ENCODE data around the gene ANP32A. TPM values are rescaled to one million over a fixed set of nuclear protein-coding genes. Genes with fewer than 3 reads are reported as not detected.

The ANP32A gene
- total and polyA plus RNA-seq, 9 donors = 29.4 to 158 (median 86.3) TPM

DNA sequence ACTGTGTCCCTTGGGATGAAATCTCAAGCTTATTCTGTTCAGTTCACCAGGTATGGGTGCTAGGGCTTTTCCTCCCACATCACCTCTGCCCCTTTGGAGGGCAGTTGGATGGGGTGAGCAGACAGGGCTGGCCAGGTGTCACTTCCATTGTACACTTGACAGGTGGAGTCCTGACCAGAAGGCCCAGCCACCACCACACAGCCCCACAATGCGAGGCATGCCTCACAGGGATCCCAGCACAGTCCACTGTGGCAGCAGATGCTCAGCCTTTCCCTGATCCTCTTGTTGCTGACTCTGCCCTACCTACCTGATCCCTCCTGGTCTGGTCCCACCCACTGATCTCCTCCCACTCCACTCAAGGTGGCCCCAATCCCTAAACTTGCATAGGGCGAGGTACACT lies 88.2 kb downstream of the ANP32A start:
- intact Hi-C loops (cut with DNase I) = loop anchor here in 3 of 4 donors (5.0 to 10.0 kb wide), 3 partner anchors 140 to 1845 kb away; no protein-coding TSS in a partner anchor
- H3K4me3 ChIP-seq = no peak overlapping the region
- no peaks in the 10 kb centered on the region for H3K27me3 ChIP-seq
- no peak overlapping the region for H3K27ac ChIP-seq
- TF ChIP-seq, protein P1, sequence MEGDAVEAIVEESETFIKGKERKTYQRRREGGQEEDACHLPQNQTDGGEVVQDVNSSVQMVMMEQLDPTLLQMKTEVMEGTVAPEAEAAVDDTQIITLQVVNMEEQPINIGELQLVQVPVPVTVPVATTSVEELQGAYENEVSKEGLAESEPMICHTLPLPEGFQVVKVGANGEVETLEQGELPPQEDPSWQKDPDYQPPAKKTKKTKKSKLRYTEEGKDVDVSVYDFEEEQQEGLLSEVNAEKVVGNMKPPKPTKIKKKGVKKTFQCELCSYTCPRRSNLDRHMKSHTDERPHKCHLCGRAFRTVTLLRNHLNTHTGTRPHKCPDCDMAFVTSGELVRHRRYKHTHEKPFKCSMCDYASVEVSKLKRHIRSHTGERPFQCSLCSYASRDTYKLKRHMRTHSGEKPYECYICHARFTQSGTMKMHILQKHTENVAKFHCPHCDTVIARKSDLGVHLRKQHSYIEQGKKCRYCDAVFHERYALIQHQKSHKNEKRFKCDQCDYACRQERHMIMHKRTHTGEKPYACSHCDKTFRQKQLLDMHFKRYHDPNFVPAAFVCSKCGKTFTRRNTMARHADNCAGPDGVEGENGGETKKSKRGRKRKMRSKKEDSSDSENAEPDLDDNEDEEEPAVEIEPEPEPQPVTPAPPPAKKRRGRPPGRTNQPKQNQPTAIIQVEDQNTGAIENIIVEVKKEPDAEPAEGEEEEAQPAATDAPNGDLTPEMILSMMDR (IDR thresholded peaks at IDR 0.05) = no peak
- TF ChIP-seq POLR2A (IDR thresholded peaks at IDR 0.05) = no peak
- TF ChIP-seq EP300 (IDR thresholded peaks at IDR 0.05) = no peak
- 98% methylated on average over 2 of the region's 2 CpGs for WGBS, 3 donors
- no peaks in the 10 kb centered on the region for H3K9me3 ChIP-seq
- H3K36me3 ChIP-seq = no peaks in the 10 kb centered on the region
- DNase-seq = no peak
- H3K4me1 ChIP-seq (ENCODE audit: insufficient read depth) = peaks cover 14% of the 10 kb centered on the region

DNA sequence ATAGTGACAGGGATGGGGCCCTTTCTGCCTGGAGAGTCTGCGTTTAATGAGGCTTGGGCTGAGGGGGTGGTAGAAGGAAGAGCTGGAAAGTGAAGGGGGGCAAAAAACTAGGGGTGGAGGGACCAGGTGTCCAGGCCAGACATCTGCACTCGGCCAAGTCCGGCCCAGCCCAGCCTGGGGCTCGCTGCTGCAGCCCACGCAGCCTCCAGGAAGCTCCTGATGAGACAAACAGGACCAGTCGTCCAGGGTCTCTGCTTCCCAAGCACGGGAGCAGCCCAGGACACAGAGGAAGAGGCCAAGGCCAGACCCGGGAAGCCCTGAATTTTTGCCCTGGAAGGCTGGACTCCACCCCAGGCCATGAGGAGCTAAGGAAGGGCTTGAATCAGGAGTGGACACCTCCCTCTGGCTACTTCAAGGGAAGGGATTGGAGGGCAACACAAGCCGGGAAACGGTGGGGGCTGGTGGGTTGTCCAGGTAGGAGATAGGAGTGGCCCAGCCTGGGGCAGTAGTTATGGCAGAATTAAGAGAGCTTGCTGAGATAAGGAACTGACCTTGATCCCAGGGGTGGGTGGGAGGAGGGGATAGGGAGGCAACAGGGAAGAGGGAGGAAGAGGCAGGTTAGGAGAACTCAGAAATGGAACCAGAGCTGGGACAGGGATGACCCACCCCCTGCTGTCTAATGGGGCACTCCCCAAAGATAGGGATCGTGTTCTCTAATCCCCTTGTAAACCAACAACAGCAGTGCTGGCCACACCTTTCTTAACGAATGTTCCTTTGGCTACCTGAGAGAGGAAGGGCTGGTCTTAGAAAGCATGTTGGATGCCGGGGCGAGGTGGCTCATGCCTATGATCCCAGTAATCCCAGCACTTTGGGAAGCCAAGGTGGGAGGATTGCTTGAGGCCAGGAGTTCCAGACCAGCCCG lies 89.5 kb downstream of the ANP32A start:
- Histone ChIP-seq H3K27ac (no peak overlapping the region), H3K9me3 (no peaks in the 10 kb centered on the region), H3K27me3 (no peaks in the 10 kb centered on the region), H3K4me3 (no peak overlapping the region), H3K36me3 (no peaks in the 10 kb centered on the region), H3K4me1 (ENCODE audit: insufficient read depth) (peaks cover 14% of the 10 kb centered on the region)
- DNase-seq = peak in 4 of 5 donors; percentile 31 to 68 (median 48)
- whole genome bisulfite sequencing, 3 donors = 38 to 42% (median 40%) methylated on average over 15 of the region's 15 CpGs
- intact Hi-C loops (cut with DNase I) = loop anchor here in 3 of 4 donors (5.0 to 10.0 kb wide), 3 partner anchors 141 to 1844 kb away; no protein-coding TSS in a partner anchor
- TF ChIP-seq EP300 (IDR thresholded peaks at IDR 0.05) = no peak
- no peak for TF ChIP-seq POLR2A (IDR thresholded peaks at IDR 0.05)
- TF ChIP-seq, protein P1 (IDR thresholded peaks at IDR 0.05) = no peak

DNA sequence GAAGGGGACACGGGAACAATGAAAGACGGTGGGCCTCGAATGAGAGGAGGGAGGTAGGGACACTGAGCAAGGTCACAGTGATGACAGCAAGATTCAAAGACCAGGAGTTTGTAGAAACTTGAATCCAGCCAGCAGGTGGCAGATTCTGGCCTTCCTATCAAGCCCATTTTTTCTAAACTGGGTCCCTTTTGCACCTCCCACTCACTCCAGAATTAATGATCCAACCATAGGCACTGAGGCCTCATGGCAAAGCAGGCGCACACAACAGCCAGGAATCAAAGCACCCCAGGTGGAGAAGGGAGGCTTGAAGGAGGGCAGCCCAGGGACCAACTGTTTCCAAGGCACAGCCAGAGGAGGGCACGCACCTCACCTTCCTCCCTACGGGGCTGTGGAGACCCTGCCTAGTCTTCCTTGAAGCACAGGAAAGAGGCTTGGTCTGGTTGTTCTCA lies 90.2 kb downstream of the ANP32A start:
- peak in 1 of 5 donors; percentile 55 for DNase-seq
- intact Hi-C loops (cut with DNase I) = loop anchor here in 3 of 4 donors (5.0 to 10.0 kb wide), 3 partner anchors 142 to 1843 kb away; no protein-coding TSS in a partner anchor
- Histone ChIP-seq H3K4me1 (ENCODE audit: insufficient read depth) (peaks cover 18% of the 10 kb centered on the region), H3K36me3 (no peaks in the 10 kb centered on the region), H3K27me3 (no peaks in the 10 kb centered on the region), H3K27ac (no peak overlapping the region), H3K9me3 (no peaks in the 10 kb centered on the region), H3K4me3 (no peak overlapping the region)
- TF ChIP-seq, protein P1 (IDR thresholded peaks at IDR 0.05) = peak; percentile 9 to 44 (median 27)
- TF ChIP-seq EP300 (IDR thresholded peaks at IDR 0.05) = no peak
- 32 to 35% (median 32%) methylated on average over 6 of the region's 6 CpGs for WGBS, 3 donors

DNA sequence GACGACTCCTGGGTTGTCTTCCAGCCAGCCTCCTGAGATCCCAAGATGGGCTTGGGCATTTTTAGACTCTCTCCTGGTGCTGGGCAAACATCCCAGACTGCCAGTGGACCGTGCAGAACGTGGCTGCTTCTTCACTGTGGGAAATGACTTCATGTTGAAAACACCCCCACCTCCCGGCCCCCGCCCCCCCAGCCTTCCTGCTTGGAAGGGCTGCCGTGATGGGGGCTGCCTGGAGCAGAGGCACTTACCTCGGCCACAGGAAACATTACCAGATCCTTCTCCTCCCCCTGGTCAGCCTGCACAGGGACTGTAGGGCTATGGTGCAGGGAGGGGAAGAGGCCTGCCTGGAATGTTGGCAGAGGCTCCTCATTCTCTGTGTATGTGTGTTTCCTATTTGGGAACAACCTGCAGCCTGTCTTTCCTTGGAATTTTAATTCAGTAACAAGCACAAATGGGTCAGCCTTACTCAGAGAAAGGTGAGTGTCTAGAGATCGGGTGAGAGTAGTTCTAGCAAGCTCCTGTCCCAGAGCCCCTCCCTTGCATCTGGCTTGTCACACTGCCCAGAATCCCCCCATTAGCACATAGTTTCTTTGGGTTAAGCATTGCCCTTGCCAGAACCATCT lies 90.8 kb downstream of the ANP32A start:
- peaks cover 18% of the 10 kb centered on the region for H3K4me1 ChIP-seq (ENCODE audit: insufficient read depth)
- intact Hi-C loops (cut with DNase I) = loop anchor here (5.0 to 10.0 kb wide), 5 partner anchors 43 to 1843 kb away; no protein-coding TSS in a partner anchor
- H3K4me3 ChIP-seq = no peak overlapping the region
- no peaks in the 10 kb centered on the region for H3K27me3 ChIP-seq
- WGBS, 3 donors = 7 to 12% (median 8%) methylated on average over 6 to 8 of the region's 8 CpGs
- TF ChIP-seq EP300 (IDR thresholded peaks at IDR 0.05) (no peak), POLR2A (IDR thresholded peaks at IDR 0.05) (no peak)
- TF ChIP-seq, protein P1 (IDR thresholded peaks at IDR 0.05) = no peak
- peak in 3 of 5 donors; percentile 23 to 45 (median 30) for DNase-seq
- no peaks in the 10 kb centered on the region for H3K36me3 ChIP-seq
- no peak overlapping the region for H3K27ac ChIP-seq
- H3K9me3 ChIP-seq = no peaks in the 10 kb centered on the region
